GM23338 (cell line): Measurements from ENCODE around the gene ALDOA. TPM values are rescaled to one million over a fixed set of nuclear protein-coding genes. Genes with fewer than 3 reads are reported as not detected.

Experiments used
- ATAC-seq: fragments of 200-7000 bp; cut with Tn5 transposase; 3 replicates; pipeline ENCODE4 v1.9.1; 2020
- DNase-seq: peaks from one replicate; pipeline ENCODE4 v3.0.0-alpha.2; 2015; ENCODE audit warnings: low spot score
- H2AFZ ChIP-seq: fragments of 200-600 bp; sonication (generic); 2 replicates; pipeline ENCODE4 v1.8.0; 2016; ENCODE audit warnings: antibody characterized with exemption, mild to moderate bottlenecking, moderate library complexity
- H3F3A ChIP-seq: fragments of 200-600 bp; sonication (generic); replicated peaks from 2 replicates; pipeline ENCODE4 v1.8.0; 2017; ENCODE audit warnings: antibody characterized with exemption, mixed run types, low read depth
- H3K27ac ChIP-seq: fragments of 200-600 bp; sonication (generic); 2 replicates; pipeline ENCODE4 v1.6.1; 2016; ENCODE audit warnings: low read depth
- H3K27me3 ChIP-seq: fragments of 200-600 bp; sonication (generic); 2 replicates; pipeline ENCODE4 v1.8.0; 2016; ENCODE audit warnings: mild to moderate bottlenecking, mixed run types, moderate library complexity; ENCODE audit not compliant: insufficient read depth
- H3K36me3 ChIP-seq: fragments of 200-600 bp; sonication (generic); 2 replicates; pipeline ENCODE4 v1.8.0; 2016; ENCODE audit warnings: mild to moderate bottlenecking; ENCODE audit not compliant: insufficient read depth
- H3K4me1 ChIP-seq: fragments of 200-600 bp; sonication (generic); 2 replicates; pipeline ENCODE4 v1.8.0; 2016; ENCODE audit warnings: mild to moderate bottlenecking, moderate library complexity; ENCODE audit not compliant: insufficient read depth
- H3K4me2 ChIP-seq: fragments of 200-600 bp; sonication (generic); 2 replicates; pipeline ENCODE4 v1.7.1; 2017; ENCODE audit warnings: mixed run types
- H3K4me3 ChIP-seq: fragments of 200-600 bp; sonication (generic); 2 replicates; pipeline ENCODE4 v1.6.1; 2016; ENCODE audit warnings: mixed run types
- H3K79me2 ChIP-seq: fragments of 200-600 bp; sonication (generic); replicated peaks from 2 replicates; pipeline ENCODE4 v1.8.0; 2017; ENCODE audit warnings: mild to moderate bottlenecking; ENCODE audit not compliant: insufficient read depth
- H3K9me2 ChIP-seq: fragments of 200-600 bp; sonication (generic); 2 replicates; pipeline ENCODE4 v1.8.0; 2017; ENCODE audit not compliant: insufficient read depth
- H4K20me1 ChIP-seq: fragments of 200-600 bp; sonication (generic); replicated peaks from 2 replicates; pipeline ENCODE4 v1.8.0; 2017; ENCODE audit warnings: mild to moderate bottlenecking; ENCODE audit not compliant: insufficient read depth
- H3K27ac Mint-ChIP-seq: 2 replicates; pipeline ENCODE4 v1.8.0; 2020; ENCODE audit warnings: inconsistent platforms, mild to moderate bottlenecking, moderate library complexity, mixed read lengths
- H3K27me3 Mint-ChIP-seq: 3 replicates; pipeline ENCODE4 v1.8.0; 2022; ENCODE audit warnings: low read depth, mild to moderate bottlenecking, moderate library complexity, mixed read lengths, inconsistent platforms; ENCODE audit not compliant: insufficient read depth, poor library complexity
- H3K36me3 Mint-ChIP-seq: 3 replicates; pipeline ENCODE4 v1.8.0; 2021; ENCODE audit warnings: low read depth, mild to moderate bottlenecking, inconsistent platforms, moderate library complexity, mixed read lengths
- H3K4me1 Mint-ChIP-seq: 3 replicates; pipeline ENCODE4 v1.8.0; 2020; ENCODE audit warnings: mild to moderate bottlenecking, inconsistent platforms, mixed read lengths
- H3K4me3 Mint-ChIP-seq: 3 replicates; pipeline ENCODE4 v1.8.0; 2021; ENCODE audit warnings: moderate library complexity, mild to moderate bottlenecking, inconsistent platforms, mixed read lengths
- H3K9me3 Mint-ChIP-seq: 3 replicates; pipeline ENCODE4 v1.8.0; 2020; ENCODE audit warnings: moderate library complexity, mild to moderate bottlenecking, inconsistent platforms, mixed read lengths
- CTCF ChIP-seq, 2 experiments: fragments of 200-600 bp in 1 of 2; sonication (generic) in 1 of 2; conservative IDR thresholded peaks; 2 replicates each; pipeline versions ENCODE4 v1.5.1 to v1.6.1; 2016 to 2017; ENCODE audit warnings: antibody characterized with exemption in 2 of 2, low read depth in 2 of 2, mild to moderate bottlenecking in 2 of 2, moderate library complexity in 1 of 2
- EZH2 ChIP-seq: fragments of 200-600 bp; sonication (generic); IDR thresholded peaks from one replicate; pipeline ENCODE4 v1.8.0; 2017; ENCODE audit warnings: antibody characterized with exemption, mild to moderate bottlenecking, low read depth; ENCODE audit not compliant: unreplicated experiment
- EZH2phosphoT487 ChIP-seq: fragments of 200-600 bp; sonication (generic); IDR thresholded peaks from one replicate; pipeline ENCODE4 v1.8.1; 2018; ENCODE audit warnings: antibody characterized with exemption; ENCODE audit not compliant: unreplicated experiment
- JUNB ChIP-seq: IDR thresholded peaks from one replicate; pipeline ENCODE4 v1.6.1; 2016; ENCODE audit warnings: antibody characterized with exemption; ENCODE audit not compliant: unreplicated experiment
- POLR2AphosphoS5 ChIP-seq: IDR thresholded peaks from 2 replicates; pipeline ENCODE4 v1.6.1; 2016; ENCODE audit warnings: antibody characterized with exemption, low read depth
- REST ChIP-seq: IDR thresholded peaks from one replicate; pipeline ENCODE4 v1.6.1; 2018; ENCODE audit warnings: antibody characterized with exemption; ENCODE audit not compliant: unreplicated experiment
- ZNF114 ChIP-seq: fragments of 250-450 bp; sonication (Bioruptor Pico); IDR thresholded peaks from 2 replicates; pipeline ENCODE4 v1.5.0; 2020; ENCODE audit warnings: mild to moderate bottlenecking, moderate library complexity
- ZNF462 ChIP-seq: fragments of 250-450 bp; sonication (Bioruptor Pico); IDR thresholded peaks from 2 replicates; pipeline ENCODE4 v1.5.0; 2020; ENCODE audit warnings: mild to moderate bottlenecking, moderate library complexity
- polyA plus RNA-seq: library from polyadenylated mRNA; unstranded; fragments of >200 nt; fragmentation: Nextera tagmentation; extraction: Ambion mirVana; gene quantifications from 2 replicates; pipeline ENCODE4 v1.2.1, GENCODE V29; 2016
- total RNA-seq: library from RNA; depleted of rRNA; stranded (reverse); fragments of >200 nt; shearing (Covaris generic); gene quantifications from 2 replicates; pipeline ENCODE4 v1.2.3, GENCODE V29; 2014

Gene ALDOA
- total and polyA plus RNA-seq, 2 experiments from 2014 or later: 1,054 to 1,306 TPM

GRCh38 chr16:30077656-30078055 lies 12.1 kb downstream of the ALDOA start:
- H3K4me1 Mint-ChIP-seq: peaks cover 10% of the 10 kb centered on the region
- H3K9me2 ChIP-seq: no peaks in the 10 kb centered on the region
- no peak for DNase-seq
- H3K4me3 ChIP-seq: no peak overlapping the region
- peak overlapping the region; percentile 93 for H3K4me3 Mint-ChIP-seq
- no peak overlapping the region for H3K4me2 ChIP-seq
- no peaks in the 10 kb centered on the region for H3K9me3 Mint-ChIP-seq
- peaks cover 21% of the 10 kb centered on the region for H3K27me3 Mint-ChIP-seq
- peaks cover 19% of the 10 kb centered on the region for H3F3A ChIP-seq
- no peak overlapping the region for H3K27ac ChIP-seq
- peaks cover 62% of the 10 kb centered on the region for H3K36me3 Mint-ChIP-seq
- no peak overlapping the region for H3K27ac Mint-ChIP-seq
- peaks cover 16% of the 10 kb centered on the region for H3K4me1 ChIP-seq
- TF ChIP-seq CTCF (conservative IDR thresholded peaks at IDR 0.05; ENCODE audit: low read depth in 2 of 2) (no peak), JUNB (no peak), POLR2AphosphoS5 (no peak), ZNF114 (CRISPR knock-in tag) (no peak), REST (no peak), EZH2phosphoT487 (no peak), EZH2 (no peak)
- H3K79me2 ChIP-seq: peaks cover 34% of the 10 kb centered on the region
- H2AFZ ChIP-seq: no peak overlapping the region
- ATAC-seq: no peak
- H4K20me1 ChIP-seq: peaks cover 25% of the 10 kb centered on the region
- no peaks in the 10 kb centered on the region for H3K27me3 ChIP-seq
- peaks cover 9% of the 10 kb centered on the region for H3K36me3 ChIP-seq

- no peak overlapping the region for H3K27ac Mint-ChIP-seq
- H3K4me1 Mint-ChIP-seq: peaks cover 10% of the 10 kb centered on the region
- H3K27me3 Mint-ChIP-seq: peaks cover 22% of the 10 kb centered on the region
- peaks cover 67% of the 10 kb centered on the region for H3K36me3 Mint-ChIP-seq
- Histone ChIP-seq H3K27me3 (no peaks in the 10 kb centered on the region), H3K4me2 (no peak overlapping the region), H3K79me2 (peaks cover 34% of the 10 kb centered on the region), H2AFZ (no peak overlapping the region), H3F3A (peaks cover 15% of the 10 kb centered on the region), H3K4me3 (no peak overlapping the region), H3K27ac (no peak overlapping the region), H3K4me1 (peaks cover 16% of the 10 kb centered on the region), H3K36me3 (peaks cover 9% of the 10 kb centered on the region), H3K9me2 (no peaks in the 10 kb centered on the region), H4K20me1 (peaks cover 25% of the 10 kb centered on the region)
- no peak for DNase-seq
- no peak overlapping the region for H3K4me3 Mint-ChIP-seq
- ATAC-seq: no peak
- H3K9me3 Mint-ChIP-seq: no peaks in the 10 kb centered on the region
- TF ChIP-seq ZNF462 (CRISPR knock-in tag): no peak
- TF ChIP-seq EZH2phosphoT487: no peak
These were observed 13.2 kb downstream of the ALDOA start for GRCh38 chr16:30078744-30079143.
